IMR-90 (cell line): ENCODE measurements around the gene PEAK3. TPM values are rescaled to one million over a fixed set of nuclear protein-coding genes. Genes with fewer than 3 reads are reported as not detected.

ENCODE experiments used
- ATAC-seq: fragments of 200-7000 bp; cut with Tn5 transposase; 2 replicates; pipeline ENCODE4 v1.9.1; 2020; ENCODE audit warnings: low read depth, mild to moderate bottlenecking, moderate library complexity
- BruUV-seq: library from RNA; stranded (reverse); fragments of 400-500 nt; replicated peaks from 2 replicates; lab custom pipeline; 2021; lab: Mats Ljungman, UMichigan
- CTCF ChIA-PET: fragments of 300-600 bp; formaldehyde crosslinking; extraction: SDS; loops from one replicate; lab custom pipeline; 2021; ENCODE audit warnings: antibody characterized with exemption; lab: Yijun Ruan, JAX
- POLR2A ChIA-PET: fragments of 300-600 bp; sonication (Branson Sonifier 250); formaldehyde crosslinking; loops from one replicate; lab custom pipeline; 2022; ENCODE audit warnings: antibody characterized with exemption; ENCODE audit not compliant: unreplicated experiment; lab: Charles Lee
- DNase-seq: peaks from one replicate; pipeline ENCODE4 v3.0.0; 2013
- H2AFZ ChIP-seq: replicated peaks from 2 replicates; pipeline ENCODE3; 2013; ENCODE audit warnings: low read length, mild to moderate bottlenecking; ENCODE audit not compliant: poor library complexity
- H2AK5ac ChIP-seq: 2 replicates; pipeline ENCODE4 v1.6.1; 2013; ENCODE audit warnings: low read depth, low read length, inconsistent platforms
- H2AK9ac ChIP-seq: replicated peaks from 2 replicates; pipeline ENCODE3; 2013; ENCODE audit warnings: mild to moderate bottlenecking, low read depth, low read length, moderate library complexity; ENCODE audit not compliant: poor library complexity
- H2BK120ac ChIP-seq: 2 replicates; pipeline ENCODE4 v1.6.1; 2013; ENCODE audit warnings: low read depth, low read length, inconsistent platforms
- H2BK15ac ChIP-seq: 3 replicates; pipeline ENCODE4 v1.6.1; 2013; ENCODE audit warnings: low read depth, low read length, inconsistent platforms
- H2BK20ac ChIP-seq: 2 replicates; pipeline ENCODE4 v1.6.1; 2013; ENCODE audit warnings: low read depth, mild to moderate bottlenecking, inconsistent platforms, low read length, moderate library complexity
- H2BK5ac ChIP-seq: 2 replicates; pipeline ENCODE4 v1.6.1; 2013; ENCODE audit warnings: mild to moderate bottlenecking, low read depth, low read length, inconsistent platforms; ENCODE audit not compliant: poor library complexity, severe bottlenecking
- H3K14ac ChIP-seq: replicated peaks from 2 replicates; pipeline ENCODE4 v1.6.1; 2013; ENCODE audit warnings: low read depth, low read length, inconsistent platforms
- H3K18ac ChIP-seq: 2 replicates; pipeline ENCODE4 v1.6.1; 2013; ENCODE audit warnings: low read depth, low read length, control low read depth
- H3K23ac ChIP-seq: 2 replicates; pipeline ENCODE4 v1.6.1; 2013; ENCODE audit warnings: low read depth, low read length, inconsistent platforms
- H3K27ac ChIP-seq: 2 replicates; pipeline ENCODE4 v1.5.1; 2013; ENCODE audit warnings: mild to moderate bottlenecking, control low read depth, low read length; ENCODE audit not compliant: insufficient read depth
- H3K27me3 ChIP-seq: 2 replicates; pipeline ENCODE4 v1.6.1; 2013; ENCODE audit warnings: low read length; ENCODE audit not compliant: control insufficient read depth, insufficient read depth
- H3K36me3 ChIP-seq: 2 replicates; pipeline ENCODE4 v1.6.1; 2013; ENCODE audit warnings: low read length, mixed read lengths; ENCODE audit not compliant: control insufficient read depth, insufficient read depth
- H3K4ac ChIP-seq: 2 replicates; pipeline ENCODE4 v1.6.1; 2013; ENCODE audit warnings: low read depth, low read length, inconsistent platforms
- H3K4me1 ChIP-seq: 2 replicates; pipeline ENCODE4 v1.6.1; 2013; ENCODE audit warnings: low read length, mixed read lengths; ENCODE audit not compliant: control insufficient read depth, insufficient read depth
- H3K4me2 ChIP-seq: 2 replicates; pipeline ENCODE4 v1.6.1; 2013; ENCODE audit warnings: low read depth, mild to moderate bottlenecking, control low read depth, low read length, moderate library complexity
- H3K4me3 ChIP-seq: 2 replicates; pipeline ENCODE4 v1.5.1; 2013; ENCODE audit warnings: low read depth, mild to moderate bottlenecking, control low read depth, low read length, moderate library complexity; ENCODE audit not compliant: insufficient read depth
- H3K56ac ChIP-seq: 2 replicates; pipeline ENCODE4 v1.6.1; 2013; ENCODE audit warnings: low read length, inconsistent platforms; ENCODE audit not compliant: insufficient read depth; ENCODE audit errors: extremely low read depth
- H3K79me1 ChIP-seq, 2 experiments: 2 replicates each; pipeline ENCODE4 v1.6.1; 2013; ENCODE audit warnings: low read length in 2 of 2, inconsistent platforms in 1 of 2, low read depth in 1 of 2
- H3K9ac ChIP-seq: 2 replicates; pipeline ENCODE4 v1.6.1; 2013; ENCODE audit warnings: low read depth, low read length, control low read depth
- H3K9me1 ChIP-seq: 2 replicates; pipeline ENCODE4 v1.6.1; 2013; ENCODE audit warnings: low read length, inconsistent platforms; ENCODE audit not compliant: insufficient read depth
- H3K9me3 ChIP-seq: 2 replicates; pipeline ENCODE4 v1.6.1; 2013; ENCODE audit warnings: low read length; ENCODE audit not compliant: control insufficient read depth, insufficient read depth
- H4K20me1 ChIP-seq: 2 replicates; pipeline ENCODE4 v1.6.1; 2013; ENCODE audit warnings: low read length, inconsistent platforms; ENCODE audit not compliant: insufficient read depth
- H4K5ac ChIP-seq: 2 replicates; pipeline ENCODE4 v1.6.1; 2013; ENCODE audit warnings: mild to moderate bottlenecking, low read depth, low read length, control low read depth
- H4K8ac ChIP-seq, 2 experiments: 2 replicates each; pipeline ENCODE4 v1.6.1; 2013; ENCODE audit warnings: low read depth in 2 of 2, low read length in 2 of 2, control low read depth in 1 of 2, inconsistent platforms in 1 of 2
- H4K91ac ChIP-seq: 2 replicates; pipeline ENCODE4 v1.6.1; 2013; ENCODE audit warnings: low read depth, low read length, inconsistent platforms; ENCODE audit not compliant: insufficient read depth
- CEBPB ChIP-seq: IDR thresholded peaks from 2 replicates; pipeline ENCODE4 v1.6.1; 2012; ENCODE audit warnings: low read depth, low read length, improper control_type of control experiment
- FOS ChIP-seq: fragments of 150-350 bp; IDR thresholded peaks from 2 replicates; pipeline ENCODE4 v1.6.1; 2016; ENCODE audit warnings: low read depth, low read length
- USF2 ChIP-seq: fragments of 150-350 bp; IDR thresholded peaks from 2 replicates; pipeline ENCODE4 v1.6.1; 2017; ENCODE audit warnings: mild to moderate bottlenecking, antibody characterized with exemption, low read length, low read depth
- WGBS, 2 experiments: methylation state at CpG; one replicate each; pipeline versions ENCODE4 v1.1.5 to v1.1.7; 2013; ENCODE audit warnings: missing lambda C conversion rate in 2 of 2; ENCODE audit not compliant: insufficient read length in 1 of 2; ENCODE audit errors: extremely low coverage in 2 of 2; 5-methylcytosine and 5-hydroxymethylcytosine counted together
- dilution Hi-C: fragments of 300-500 bp; cut with HindIII; formaldehyde crosslinking; loops from one replicate; pipeline ENCODE4 v1.14.3; 2018; ENCODE audit warnings: low sequenced_read_pairs; ENCODE audit not compliant: unreplicated experiment
- in situ Hi-C: fragments of 300-500 bp; cut with MboI; formaldehyde crosslinking; loops from 3 replicates; pipeline ENCODE4 v1.14.3; 2019; ENCODE audit warnings: low sequenced_read_pairs, inconsistent platforms, mixed read lengths
- intact Hi-C: fragments of 100-400 bp; cut with micrococcal nuclease; formaldehyde crosslinking; loops from 2 replicates; pipeline ENCODE4 v1.10.0; 2022
- polyA plus RNA-seq, 3 experiments: library from polyadenylated mRNA; depleted of rRNA; stranded (reverse); fragments of >200 nt; gene quantifications; 2 replicates each; pipeline ENCODE4 v1.2.3, GENCODE V29; 2012; ENCODE audit warnings: low replicate concordance in 1 of 3
- total RNA-seq: library from RNA; depleted of rRNA; stranded (reverse); fragments of >200 nt; gene quantifications from 2 replicates; pipeline ENCODE4 v1.2.3, GENCODE V29; 2012

The PEAK3 gene
- total and polyA plus RNA-seq, 2 of the 4 experiments (the other 2 are of a cell fraction) = under 0.01 to 0.09 TPM

GRCh38 chr19:2228157-2229030, 53.6 kb downstream of the PEAK3 start (continued):
- TF ChIP-seq CEBPB = no peak

- H2AFZ ChIP-seq = no peak overlapping the region
- peaks cover 9 to 29% of the 10 kb centered on the region in 2 experiments for H3K79me1 ChIP-seq
- no peaks in the 10 kb centered on the region for H3K27me3 ChIP-seq
- ChIA-PET POLR2A (no interaction called here), CTCF (no interaction called here)
- H4K8ac ChIP-seq = no peak overlapping the region
- no peak overlapping the region for H4K5ac ChIP-seq
- no peaks in the 10 kb centered on the region for H3K4me1 ChIP-seq
- no peak overlapping the region for H3K4ac ChIP-seq
- no peak overlapping the region for H3K23ac ChIP-seq
- peaks cover 76% of the 10 kb centered on the region for H3K36me3 ChIP-seq
- no peak for TF ChIP-seq FOS
- no peak for TF ChIP-seq USF2
- no peak overlapping the region for H2BK15ac ChIP-seq
- intact Hi-C loops (no loop called here), dilution Hi-C loops (no loop called here), in situ Hi-C loops (no loop called here)
- no peak overlapping the region for H3K18ac ChIP-seq
- 91% methylated on average over 22 of the region's 67 CpGs; no CpG with 5 or more reads in 1 of the 2 experiments for WGBS, 2 experiments
- ATAC-seq (no peak), DNase-seq (no peak)
- BruUV-seq = no TSS peak
- H3K4me2 ChIP-seq = no peak overlapping the region
- no peak overlapping the region for H2BK120ac ChIP-seq
- no peaks in the 10 kb centered on the region for H3K9me3 ChIP-seq
- no peak overlapping the region for H3K9ac ChIP-seq
- no peak overlapping the region for H2BK5ac ChIP-seq
- no peak overlapping the region for H2AK9ac ChIP-seq
- H2AK5ac ChIP-seq = no peak overlapping the region
- H3K56ac ChIP-seq = no peak overlapping the region
- H3K9me1 ChIP-seq = no peaks in the 10 kb centered on the region
- no peak overlapping the region for H3K14ac ChIP-seq
- H4K91ac ChIP-seq = no peak overlapping the region
- peaks cover 24% of the 10 kb centered on the region for H4K20me1 ChIP-seq
- H3K27ac ChIP-seq = no peak overlapping the region
- no peak overlapping the region for H3K4me3 ChIP-seq
- H2BK20ac ChIP-seq = no peak overlapping the region
Measured at GRCh38 chr19:2227415-2228156, 54.4 kb downstream of the PEAK3 start.
